Measurements from ENCODE around the gene PAN3.

DNA sequence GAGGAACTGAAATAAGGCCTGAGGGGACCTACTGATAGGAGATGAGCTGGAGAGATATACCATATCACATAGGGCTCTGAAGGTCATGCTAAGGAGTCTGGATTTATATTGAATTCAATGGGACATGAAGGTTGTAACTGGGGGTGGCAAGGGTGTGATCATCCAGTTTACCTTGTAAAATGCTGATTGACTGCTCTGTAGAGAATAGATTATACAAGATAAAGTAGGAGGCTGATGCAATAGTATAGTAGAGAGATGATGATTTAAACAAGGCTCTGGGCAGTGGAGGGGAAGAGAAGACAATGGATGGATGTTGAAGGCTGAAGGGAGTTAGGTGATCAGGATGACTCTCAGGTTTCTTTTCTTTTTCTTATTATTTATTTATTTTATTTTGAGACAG, 18.0 kb upstream of the PAN3 start:
- TF ChIP-seq FOXA1 (IDR thresholded peaks at IDR 0.05) (no peak), TARDBP (IDR thresholded peaks at IDR 0.05) (no peak), L3MBTL2 (conservative IDR thresholded peaks at IDR 0.05) (no peak)
- TF ChIP-seq, protein P1, sequence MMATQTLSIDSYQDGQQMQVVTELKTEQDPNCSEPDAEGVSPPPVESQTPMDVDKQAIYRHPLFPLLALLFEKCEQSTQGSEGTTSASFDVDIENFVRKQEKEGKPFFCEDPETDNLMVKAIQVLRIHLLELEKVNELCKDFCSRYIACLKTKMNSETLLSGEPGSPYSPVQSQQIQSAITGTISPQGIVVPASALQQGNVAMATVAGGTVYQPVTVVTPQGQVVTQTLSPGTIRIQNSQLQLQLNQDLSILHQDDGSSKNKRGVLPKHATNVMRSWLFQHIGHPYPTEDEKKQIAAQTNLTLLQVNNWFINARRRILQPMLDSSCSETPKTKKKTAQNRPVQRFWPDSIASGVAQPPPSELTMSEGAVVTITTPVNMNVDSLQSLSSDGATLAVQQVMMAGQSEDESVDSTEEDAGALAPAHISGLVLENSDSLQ (IDR thresholded peaks at IDR 0.05) = peak; percentile 22; the same call in 1 of the 2 replicates
